MCF 10A (cell line): ENCODE measurements around the gene MAN2B1. TPM values are rescaled to one million over a fixed set of nuclear protein-coding genes. Genes with fewer than 3 reads are reported as not detected.
"Not testable (repeated sequence)": the region's sequence is repeated elsewhere in the genome, so short reads cannot be mapped to it uniquely, and the experiment has no call there.

Experiments
- BruUV-seq: library from RNA; stranded (reverse); fragments of 400-500 nt; replicated peaks from 2 replicates; lab custom pipeline; 2021; lab: Mats Ljungman, UMichigan
- CTCF ChIA-PET: fragments of 300-600 bp; sonication (Branson Sonifier 250); formaldehyde crosslinking; extraction: SDS; loops from one replicate; lab custom pipeline; 2021; ENCODE audit warnings: antibody characterized with exemption, inconsistent platforms; lab: Yijun Ruan, JAX
- POLR2A ChIA-PET: fragments of 300-600, 350-650 bp; sonication (Branson Sonifier 250); formaldehyde crosslinking; extraction: SDS; loops from one replicate; lab custom pipeline; 2020; ENCODE audit warnings: antibody characterized with exemption, inconsistent platforms; lab: Yijun Ruan, JAX
- DNase-seq: peaks from one replicate; pipeline ENCODE4 v3.0.0-alpha.2; 2018; ENCODE audit not compliant: unreplicated experiment
- H3K27ac Mint-ChIP-seq: one replicate; pipeline ENCODE4 v1.8.0; 2022; ENCODE audit warnings: mild to moderate bottlenecking, low read depth, mixed read lengths; ENCODE audit not compliant: unreplicated experiment
- H3K27me3 Mint-ChIP-seq: one replicate; pipeline ENCODE4 v1.8.0; 2022; ENCODE audit warnings: mixed read lengths; ENCODE audit not compliant: insufficient read depth, unreplicated experiment
- H3K36me3 Mint-ChIP-seq: one replicate; pipeline ENCODE4 v1.8.0; 2022; ENCODE audit warnings: mild to moderate bottlenecking, moderate library complexity, mixed read lengths; ENCODE audit not compliant: insufficient read depth, unreplicated experiment
- H3K4me1 Mint-ChIP-seq: one replicate; pipeline ENCODE4 v1.8.0; 2022; ENCODE audit warnings: mixed read lengths; ENCODE audit not compliant: insufficient read depth, unreplicated experiment
- H3K4me3 Mint-ChIP-seq: one replicate; pipeline ENCODE4 v1.8.0; 2022; ENCODE audit warnings: mild to moderate bottlenecking, moderate library complexity, mixed read lengths; ENCODE audit not compliant: unreplicated experiment
- H3K9me3 Mint-ChIP-seq: one replicate; pipeline ENCODE4 v1.8.0; 2022; ENCODE audit warnings: mixed read lengths; ENCODE audit not compliant: unreplicated experiment
- CTCF ChIP-seq: fragments of 200-600 bp; IDR thresholded peaks from one replicate; pipeline ENCODE4 v1.8.0; 2022; ENCODE audit warnings: antibody characterized with exemption, mild to moderate bottlenecking; ENCODE audit not compliant: unreplicated experiment
- intact Hi-C: fragments of 100-400 bp; cut with micrococcal nuclease; formaldehyde crosslinking; loops from 2 replicates; pipeline ENCODE4 v1.14.1; 2022
- total RNA-seq: library from RNA; stranded (reverse); gene quantifications from 2 replicates; pipeline ENCODE4 v1.2.3, GENCODE V29; 2022

The MAN2B1 gene
- total RNA-seq, 1 experiment from 2014 or later, result 53.8 TPM

- DNase-seq, result no peak
- H3K27me3 Mint-ChIP-seq, result no peaks in the 10 kb centered on the region
- H3K36me3 Mint-ChIP-seq, result peaks cover 20% of the 10 kb centered on the region
- H3K27ac Mint-ChIP-seq, result no peak overlapping the region
- ChIA-PET POLR2A (interaction anchor here (0.6 kb wide), 1 partner anchor 88 kb away, joined by 4 read pairs; no protein-coding TSS in a partner anchor), CTCF (no interaction called here)
- BruUV-seq, result no TSS peak
- no peaks in the 10 kb centered on the region for H3K9me3 Mint-ChIP-seq
- TF ChIP-seq CTCF, result no peak
- H3K4me3 Mint-ChIP-seq, result no peak overlapping the region
- no peaks in the 10 kb centered on the region for H3K4me1 Mint-ChIP-seq
- intact Hi-C loops, result no loop called here
Observed at GRCh38 chr19:12647490-12648071, 19.0 kb downstream of the MAN2B1 start.

- no peaks in the 10 kb centered on the region for H3K4me1 Mint-ChIP-seq
- TF ChIP-seq CTCF, result no peak
- DNase-seq, result no peak
- intact Hi-C loops, result no loop called here
- H3K27ac Mint-ChIP-seq, result no peak overlapping the region
- H3K4me3 Mint-ChIP-seq, result no peak overlapping the region
- ChIA-PET CTCF (no interaction called here), POLR2A (interaction anchor here (0.6 kb wide), 1 partner anchor 88 kb away, joined by 4 read pairs; no protein-coding TSS in a partner anchor)
- peaks cover 20% of the 10 kb centered on the region for H3K36me3 Mint-ChIP-seq
- H3K9me3 Mint-ChIP-seq, result no peaks in the 10 kb centered on the region
- H3K27me3 Mint-ChIP-seq, result no peaks in the 10 kb centered on the region
- BruUV-seq, result no TSS peak
Observed at GRCh38 chr19:12647047-12647446, 19.5 kb downstream of the MAN2B1 start.

- no peak overlapping the region for H3K4me3 Mint-ChIP-seq
- H3K27me3 Mint-ChIP-seq, result no peaks in the 10 kb centered on the region
- POLR2A ChIA-PET, result no interaction called here
- BruUV-seq, result no TSS peak
- intact Hi-C loops, result no loop called here
- DNase-seq, result no peak
- TF ChIP-seq CTCF, result no peak
- no peak overlapping the region for H3K27ac Mint-ChIP-seq
- H3K4me1 Mint-ChIP-seq, result no peaks in the 10 kb centered on the region
- no peaks in the 10 kb centered on the region for H3K9me3 Mint-ChIP-seq
- CTCF ChIA-PET, result no interaction called here
- peaks cover 20% of the 10 kb centered on the region for H3K36me3 Mint-ChIP-seq
Observed at GRCh38 chr19:12646551-12646950, 20.0 kb downstream of the MAN2B1 start.

GRCh38 chr19:12643716-12644115 is 22.8 kb downstream of the MAN2B1 start:
- POLR2A ChIA-PET, H3K27ac Mint-ChIP-seq, DNase-seq, H3K4me3 Mint-ChIP-seq, BruUV-seq, H3K4me1 Mint-ChIP-seq, intact Hi-C loops, CTCF ChIA-PET, H3K27me3 Mint-ChIP-seq, H3K9me3 Mint-ChIP-seq: not testable (repeated sequence)
- H3K36me3 Mint-ChIP-seq, result peaks cover 14% of the 10 kb centered on the region
